Astrocyte of the spinal cord (primary cell): ENCODE data around the gene CHMP6.
A peak's percentile ranks its signal among the peaks of the same experiment; 100 is the strongest.

Source experiments
- DNase-seq: peaks from one replicate; pipeline ENCODE4 v3.0.0; 2011; ENCODE audit warnings: low read depth, low spot score
- H3K4me3 ChIP-seq: 2 replicates; pipeline ENCODE4 v1.5.1; 2011; ENCODE audit warnings: low read depth, mild to moderate bottlenecking, low read length, moderate library complexity
- in situ Hi-C: cut with HindIII; loops from 2 replicates; pipeline ENCODE4 v1.10.0; 2017; ENCODE audit warnings: low sequenced_read_pairs
- TF ChIP-seq, protein P1 (sequence below): IDR thresholded peaks from 2 replicates; pipeline ENCODE4 v1.5.1; 2012; ENCODE audit warnings: low read depth, mild to moderate bottlenecking, low read length, inconsistent platforms

The CHMP6 gene

DNA sequence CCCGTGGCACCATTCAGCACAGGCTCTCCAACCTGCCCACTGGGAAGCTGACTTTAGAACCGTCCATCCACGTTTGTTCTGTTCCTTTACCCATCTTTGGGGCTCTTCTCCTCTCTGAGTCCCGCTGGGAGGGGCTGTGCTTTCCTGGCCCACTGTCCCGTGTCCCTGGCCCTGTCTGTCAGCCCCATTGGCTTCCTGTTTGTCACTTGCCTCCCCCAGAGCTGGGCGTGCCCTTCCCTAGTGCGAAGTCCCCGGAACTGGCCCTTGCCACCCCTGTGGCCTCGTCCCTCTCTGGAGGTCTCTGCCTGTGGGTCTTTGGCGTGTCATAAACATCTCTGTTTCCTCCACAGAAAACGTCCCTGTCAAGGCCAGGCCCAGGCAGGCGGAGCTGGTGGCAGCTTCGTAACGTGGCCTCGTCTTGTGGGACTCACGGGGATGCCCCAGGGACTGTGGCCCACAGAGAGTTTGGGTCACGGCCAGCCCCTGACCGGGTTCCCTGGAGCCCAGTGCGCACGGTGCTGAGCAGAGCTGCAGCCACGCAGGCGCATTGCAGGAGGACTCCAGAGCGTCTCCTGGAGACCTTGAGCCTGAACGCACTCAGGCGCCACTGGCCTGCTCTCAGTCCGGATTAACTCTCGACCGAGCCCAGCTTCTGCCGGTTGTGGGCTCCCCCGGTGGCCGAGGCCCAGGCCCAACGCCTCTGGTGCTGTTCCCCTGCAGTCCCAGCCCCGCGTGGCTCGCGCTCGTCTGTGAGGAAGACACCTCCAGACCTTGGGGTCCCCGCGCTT lies 7.3 kb downstream of the CHMP6 start:
- in situ Hi-C loops: no loop called here
- TF ChIP-seq, protein P1, sequence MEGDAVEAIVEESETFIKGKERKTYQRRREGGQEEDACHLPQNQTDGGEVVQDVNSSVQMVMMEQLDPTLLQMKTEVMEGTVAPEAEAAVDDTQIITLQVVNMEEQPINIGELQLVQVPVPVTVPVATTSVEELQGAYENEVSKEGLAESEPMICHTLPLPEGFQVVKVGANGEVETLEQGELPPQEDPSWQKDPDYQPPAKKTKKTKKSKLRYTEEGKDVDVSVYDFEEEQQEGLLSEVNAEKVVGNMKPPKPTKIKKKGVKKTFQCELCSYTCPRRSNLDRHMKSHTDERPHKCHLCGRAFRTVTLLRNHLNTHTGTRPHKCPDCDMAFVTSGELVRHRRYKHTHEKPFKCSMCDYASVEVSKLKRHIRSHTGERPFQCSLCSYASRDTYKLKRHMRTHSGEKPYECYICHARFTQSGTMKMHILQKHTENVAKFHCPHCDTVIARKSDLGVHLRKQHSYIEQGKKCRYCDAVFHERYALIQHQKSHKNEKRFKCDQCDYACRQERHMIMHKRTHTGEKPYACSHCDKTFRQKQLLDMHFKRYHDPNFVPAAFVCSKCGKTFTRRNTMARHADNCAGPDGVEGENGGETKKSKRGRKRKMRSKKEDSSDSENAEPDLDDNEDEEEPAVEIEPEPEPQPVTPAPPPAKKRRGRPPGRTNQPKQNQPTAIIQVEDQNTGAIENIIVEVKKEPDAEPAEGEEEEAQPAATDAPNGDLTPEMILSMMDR: no peak
- no peak for DNase-seq

DNA sequence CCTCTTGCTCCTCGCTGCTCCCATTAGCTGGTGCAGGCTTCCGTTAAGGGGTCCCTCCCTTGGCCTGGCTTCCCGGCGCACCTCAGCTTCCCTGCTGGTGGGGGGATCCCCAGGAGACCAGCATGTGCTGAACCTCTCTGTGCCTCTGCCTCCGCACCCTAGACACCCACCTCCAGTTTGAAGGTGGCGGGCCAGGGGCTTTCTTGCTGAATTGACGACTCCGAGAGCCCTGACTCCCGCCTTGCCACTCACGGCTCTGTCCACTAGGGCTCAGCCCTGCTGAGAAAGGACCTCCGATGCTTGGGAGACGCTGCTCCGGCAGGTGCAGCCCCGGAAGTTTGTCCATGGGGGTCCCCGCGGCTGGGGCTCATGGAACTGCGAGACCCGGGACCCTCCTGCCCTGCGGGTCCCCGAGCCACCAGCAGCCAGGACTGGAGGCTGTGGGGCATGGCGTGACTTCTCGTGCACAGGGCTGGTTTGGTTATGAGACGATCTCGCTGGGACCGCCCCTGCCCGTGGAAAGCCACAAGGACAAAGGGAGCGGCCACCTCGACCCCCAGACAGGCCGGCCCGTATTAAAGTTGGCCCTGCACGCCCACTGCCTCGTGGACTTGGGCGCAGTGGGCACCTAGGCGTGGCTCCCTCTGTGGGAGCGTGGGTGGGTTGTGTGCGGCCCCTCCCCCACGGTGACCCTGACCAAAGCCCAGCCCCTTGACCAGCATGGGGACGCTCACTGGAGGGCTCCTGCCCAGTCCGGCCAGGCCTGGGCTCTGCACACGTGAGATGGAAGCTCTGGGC lies 8.1 kb downstream of the CHMP6 start:
- no peak overlapping the region for H3K4me3 ChIP-seq
- TF ChIP-seq, protein P1: no peak
- in situ Hi-C loops: no loop called here
- no peak for DNase-seq

More for the DNA sequence above, 7.3 kb downstream of the CHMP6 start:
- no peak overlapping the region for H3K4me3 ChIP-seq

DNA sequence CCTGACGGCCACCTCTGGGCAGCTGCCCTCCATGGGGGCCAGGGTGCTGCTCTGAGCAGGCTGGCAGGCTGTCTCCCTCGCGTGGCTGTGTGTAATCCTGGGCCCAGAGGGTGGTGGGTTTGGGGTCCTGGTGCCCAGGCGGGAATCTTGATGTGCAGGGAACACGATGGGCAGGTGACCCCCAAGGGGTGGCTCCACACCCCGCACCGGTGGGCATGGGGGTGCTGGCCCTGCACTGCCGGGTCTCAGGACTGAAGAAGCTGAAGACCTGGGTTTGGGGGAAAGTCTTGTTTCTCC lies 8.6 kb downstream of the CHMP6 start:
- DNase-seq: no peak
- in situ Hi-C loops: no loop called here
- TF ChIP-seq, protein P1: no peak

DNA sequence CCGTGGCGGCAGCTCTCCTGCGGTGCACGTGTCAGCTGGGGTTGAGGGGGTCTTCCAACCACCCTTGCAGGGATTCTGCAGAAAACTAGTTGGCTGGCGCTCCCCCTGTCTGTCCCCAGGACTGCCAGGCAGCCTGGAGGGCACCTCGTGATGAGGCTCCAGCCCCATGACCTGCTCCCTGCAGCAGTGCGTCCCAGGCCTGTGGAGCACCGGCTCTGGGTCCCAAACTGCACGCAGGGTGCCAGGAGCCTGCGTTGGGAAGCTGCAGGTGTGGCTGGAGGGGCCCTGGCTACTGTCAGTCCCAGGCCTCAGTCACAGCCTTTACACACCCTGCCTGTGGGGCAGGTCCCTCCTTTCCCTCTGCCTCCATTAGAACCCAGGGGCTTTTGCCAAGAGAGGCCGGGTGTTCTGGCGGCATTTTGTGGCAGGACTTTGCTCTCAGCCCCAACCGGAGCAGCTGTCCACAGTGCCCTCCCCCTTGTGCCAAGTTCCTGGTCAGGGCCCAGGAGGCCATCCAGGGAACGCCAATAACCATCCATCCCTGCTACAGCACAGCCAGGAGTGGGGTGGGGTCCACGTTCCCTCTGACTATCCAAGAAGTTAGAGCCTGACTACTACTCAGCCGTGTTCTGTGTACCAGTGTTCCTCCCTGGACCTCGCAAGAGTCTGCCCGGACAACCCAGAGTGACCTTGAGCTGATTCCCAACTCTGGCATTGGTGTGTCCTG lies 9.2 kb downstream of the CHMP6 start:
- H3K4me3 ChIP-seq: no peak overlapping the region
- in situ Hi-C loops: no loop called here
- DNase-seq: no peak
- TF ChIP-seq, protein P1: no peak

More for the DNA sequence above, 8.6 kb downstream of the CHMP6 start:
- no peak overlapping the region for H3K4me3 ChIP-seq

DNA sequence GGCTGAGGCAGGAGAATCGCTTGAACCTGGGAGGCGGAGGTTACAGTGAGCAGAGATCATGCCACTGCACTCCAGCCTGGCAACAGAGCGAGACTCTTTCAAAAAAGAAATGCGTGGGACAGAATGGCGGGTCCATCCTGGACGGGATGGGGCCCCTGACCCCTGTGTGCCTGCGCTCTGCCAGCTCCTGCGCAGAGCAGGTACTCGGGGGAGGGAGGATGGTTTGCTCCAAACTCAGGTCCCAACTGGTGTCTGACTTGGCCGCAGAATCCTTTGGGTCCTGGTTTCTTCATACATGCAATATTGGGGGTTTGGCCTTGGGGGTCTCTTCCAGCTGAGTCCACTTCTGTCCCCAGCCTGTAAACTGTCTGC lies 10.4 kb downstream of the CHMP6 start:
- TF ChIP-seq, protein P1: no peak
- no peak for DNase-seq
- in situ Hi-C loops: no loop called here
- H3K4me3 ChIP-seq: no peak overlapping the region

DNA sequence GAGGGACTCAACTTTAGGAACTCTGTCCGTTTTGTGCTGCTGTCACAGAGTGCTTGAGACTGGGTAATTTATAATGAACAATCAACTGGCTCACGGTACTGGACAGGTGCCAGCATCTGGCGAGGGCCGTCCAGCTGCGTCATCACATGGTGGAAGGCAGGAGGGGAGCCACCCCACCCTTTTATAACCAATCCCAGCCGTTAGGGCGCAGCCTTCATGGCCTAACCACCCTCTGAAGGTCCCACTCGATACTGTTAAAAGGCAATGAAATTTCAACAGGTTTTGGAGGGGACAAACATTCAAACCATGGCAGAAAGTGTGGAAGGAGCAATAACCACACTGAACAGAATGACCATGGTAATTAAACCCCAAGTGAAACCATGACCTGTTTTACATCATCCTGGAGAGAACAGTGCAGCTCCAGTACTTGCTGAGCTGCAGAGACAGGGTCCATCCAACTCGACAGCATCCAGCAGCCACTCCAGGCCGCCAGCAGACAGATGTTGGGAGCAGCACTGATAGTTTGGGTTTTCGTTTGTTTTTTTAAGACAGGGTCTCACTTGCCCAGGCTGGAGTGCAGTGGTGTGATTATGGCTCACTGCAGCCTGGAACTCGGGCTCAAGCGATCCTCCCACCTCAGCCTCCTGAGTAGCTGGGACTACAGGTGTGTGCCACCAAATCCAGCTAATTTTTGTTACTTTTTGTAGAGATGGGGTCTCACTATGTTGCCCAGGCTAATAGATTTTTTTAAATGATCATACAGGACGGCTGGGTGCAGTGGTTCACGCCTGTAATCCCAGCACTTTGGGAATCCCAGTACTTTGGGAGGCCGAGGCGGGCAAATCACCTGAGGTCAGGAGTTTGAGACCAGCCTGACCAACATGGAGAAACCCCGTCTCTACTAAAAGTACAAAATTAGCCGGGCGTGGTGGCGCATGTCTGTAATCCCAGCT lies 11.0 kb downstream of the CHMP6 start:
- TF ChIP-seq, protein P1: no peak
- in situ Hi-C loops: no loop called here
- DNase-seq: peak; percentile 56
- no peak overlapping the region for H3K4me3 ChIP-seq
